Breast epithelium (tissue), 4 donors: ENCODE measurements around the gene CCDC34. TPM values are rescaled to one million over a fixed set of nuclear protein-coding genes. Genes with fewer than 3 reads are reported as not detected.

ENCODE experiments used
- DNase-seq, 2 donors: peaks; one replicate each; pipeline ENCODE4 v3.0.0-alpha.2; 2019; ENCODE audit warnings: low spot score in 2 of 2
- H3K27ac ChIP-seq, 2 donors: fragments of 200-600 bp; sonication (generic) in 1 of 2; one replicate each; pipeline ENCODE4 v1.5.1; 2016 to 2019; ENCODE audit warnings: mild to moderate bottlenecking in 1 of 2
- H3K27me3 ChIP-seq, 2 donors: fragments of 200-600 bp; sonication (generic) in 1 of 2; one replicate each; pipeline versions ENCODE4 v1.5.1 to v1.6.0; 2017 to 2019; ENCODE audit warnings: control low read depth in 1 of 2, mild to moderate bottlenecking in 1 of 2
- H3K36me3 ChIP-seq: fragments of 200-600 bp; one replicate; pipeline ENCODE4 v1.5.1; 2019
- H3K4me1 ChIP-seq, 2 donors: fragments of 200-600 bp; sonication (generic); one replicate each; pipeline ENCODE4 v1.5.1; 2016 to 2019; ENCODE audit warnings: control low read depth in 1 of 2
- H3K4me3 ChIP-seq, 3 donors: fragments of 200-600 bp; sonication (generic); 1 replicate in 2 of 3; 2 replicates in 1 of 3; pipeline ENCODE4 v1.5.1; 2016 to 2019; ENCODE audit warnings: mild to moderate bottlenecking in 3 of 3, moderate library complexity in 2 of 3
- H3K9me3 ChIP-seq, 2 donors: fragments of 200-600 bp; sonication (generic) in 1 of 2; one replicate each; pipeline ENCODE4 v1.5.1; 2016 to 2019; ENCODE audit warnings: control low read depth in 1 of 2
- CTCF ChIP-seq, 3 donors: fragments of 450-650 bp; IDR thresholded peaks; one replicate each; pipeline ENCODE4 v1.5.1; 2016 to 2017; ENCODE audit warnings: antibody characterized with exemption in 3 of 3, mild to moderate bottlenecking in 3 of 3, moderate library complexity in 3 of 3
- POLR2A ChIP-seq: fragments of 450-650 bp; IDR thresholded peaks from one replicate; pipeline ENCODE4 v1.6.1; 2016; ENCODE audit warnings: antibody characterized with exemption, mild to moderate bottlenecking, moderate library complexity
- POLR2AphosphoS5 ChIP-seq, 3 donors: sonication (generic); formaldehyde crosslinking; IDR thresholded peaks; one replicate each; pipeline ENCODE4 v1.6.1; 2017; ENCODE audit warnings: antibody characterized with exemption in 3 of 3
- intact Hi-C: fragments of 100-400 bp; cut with DNase I; formaldehyde crosslinking; loops from one replicate; pipeline ENCODE4 v1.15.1; 2023; ENCODE audit warnings: low total_unique reads
- total RNA-seq, 3 donors: library from RNA; depleted of rRNA; stranded (reverse); fragments of >200 nt; gene quantifications; one replicate each; pipeline ENCODE4 v1.1.0, GENCODE V29; 2016

Gene CCDC34
- total RNA-seq, 3 donors from 2014 or later = 2.2 to 9.7 (median 4.9) TPM

- Histone ChIP-seq H3K4me1 (no peaks in the 10 kb centered on the region), H3K4me3 (no peak overlapping the region), H3K27ac (no peak overlapping the region), H3K9me3 (no peaks in the 10 kb centered on the region), H3K27me3 (no peaks in the 10 kb centered on the region), H3K36me3 (no peaks in the 10 kb centered on the region)
- TF ChIP-seq CTCF (IDR thresholded peaks at IDR 0.05) (no peak), POLR2AphosphoS5 (IDR thresholded peaks at IDR 0.05) (no peak), POLR2A (no peak)
- intact Hi-C loops = no loop called here
- DNase-seq = no peak
These were observed 49.7 kb downstream of the CCDC34 start for GRCh38 chr11:27313157-27313821.

- Histone ChIP-seq H3K36me3 (no peaks in the 10 kb centered on the region), H3K27ac (no peak overlapping the region), H3K27me3 (no peaks in the 10 kb centered on the region), H3K9me3 (no peaks in the 10 kb centered on the region), H3K4me3 (no peak overlapping the region), H3K4me1 (no peaks in the 10 kb centered on the region)
- no peak for DNase-seq
- TF ChIP-seq POLR2A = no peak
- TF ChIP-seq CTCF (IDR thresholded peaks at IDR 0.05) = no peak
- TF ChIP-seq POLR2AphosphoS5 (IDR thresholded peaks at IDR 0.05) = no peak
- intact Hi-C loops = no loop called here
These were observed 50.9 kb downstream of the CCDC34 start for GRCh38 chr11:27312110-27312509.

- Histone ChIP-seq H3K27me3 (no peaks in the 10 kb centered on the region), H3K4me1 (no peaks in the 10 kb centered on the region), H3K36me3 (no peaks in the 10 kb centered on the region), H3K27ac (no peak overlapping the region), H3K4me3 (no peak overlapping the region), H3K9me3 (no peaks in the 10 kb centered on the region)
- TF ChIP-seq POLR2AphosphoS5 (IDR thresholded peaks at IDR 0.05) (no peak), POLR2A (no peak), CTCF (IDR thresholded peaks at IDR 0.05) (no peak)
- intact Hi-C loops = no loop called here
- DNase-seq = no peak
These were observed 52.3 kb downstream of the CCDC34 start for GRCh38 chr11:27310707-27311106.

GRCh38 chr11:27310182-27310581 is 52.8 kb downstream of the CCDC34 start:
- peaks cover 0 to 4% of the 10 kb centered on the region in 2 donors for H3K9me3 ChIP-seq
- no peak for TF ChIP-seq CTCF (IDR thresholded peaks at IDR 0.05)
- TF ChIP-seq POLR2AphosphoS5 (IDR thresholded peaks at IDR 0.05) = no peak
- TF ChIP-seq POLR2A = no peak
- H3K27ac ChIP-seq = no peak overlapping the region
- intact Hi-C loops = no loop called here
- no peaks in the 10 kb centered on the region for H3K4me1 ChIP-seq
- H3K27me3 ChIP-seq = no peaks in the 10 kb centered on the region
- no peak for DNase-seq
- no peak overlapping the region for H3K4me3 ChIP-seq
- no peaks in the 10 kb centered on the region for H3K36me3 ChIP-seq

- H3K27me3 ChIP-seq = no peaks in the 10 kb centered on the region
- intact Hi-C loops = loop anchor here (5.0 kb wide), 1 partner anchor 168 kb away; no protein-coding TSS in a partner anchor
- DNase-seq = no peak
- no peak for TF ChIP-seq CTCF (IDR thresholded peaks at IDR 0.05)
- TF ChIP-seq POLR2AphosphoS5 (IDR thresholded peaks at IDR 0.05) = no peak
- TF ChIP-seq POLR2A = no peak
- no peaks in the 10 kb centered on the region for H3K4me1 ChIP-seq
- no peak overlapping the region for H3K4me3 ChIP-seq
- peaks cover 0 to 7% of the 10 kb centered on the region in 2 donors for H3K9me3 ChIP-seq
- no peaks in the 10 kb centered on the region for H3K36me3 ChIP-seq
- no peak overlapping the region for H3K27ac ChIP-seq
These were observed 54.0 kb downstream of the CCDC34 start for GRCh38 chr11:27309046-27309445.
